Transverse colon (tissue), 4 donors: ENCODE measurements around the gene SCLY.

Source experiments
- POLR2A ChIP-seq: fragments of 450-650 bp; IDR thresholded peaks from one replicate; pipeline ENCODE4 v1.6.1; 2016; ENCODE audit warnings: antibody characterized with exemption, mild to moderate bottlenecking, moderate library complexity
- POLR2AphosphoS5 ChIP-seq, 3 donors: sonication (generic); formaldehyde crosslinking; IDR thresholded peaks; one replicate each; pipeline ENCODE4 v1.6.1; 2016; ENCODE audit warnings: antibody characterized with exemption in 3 of 3
- TF ChIP-seq, protein P1 (sequence below), 5 experiments: fragments of 200-600 bp in 3 of 5; fragments of 450-650 bp in 2 of 5; sonication (generic) in 3 of 5; IDR thresholded peaks; 1 replicate in 2 of 5; 2 replicates in 3 of 5; pipeline ENCODE4 v1.5.1; 2016 to 2017; ENCODE audit warnings: antibody characterized with exemption in 5 of 5, inconsistent platforms in 3 of 5, mild to moderate bottlenecking in 2 of 5, moderate library complexity in 1 of 5

- TF ChIP-seq, protein P1, sequence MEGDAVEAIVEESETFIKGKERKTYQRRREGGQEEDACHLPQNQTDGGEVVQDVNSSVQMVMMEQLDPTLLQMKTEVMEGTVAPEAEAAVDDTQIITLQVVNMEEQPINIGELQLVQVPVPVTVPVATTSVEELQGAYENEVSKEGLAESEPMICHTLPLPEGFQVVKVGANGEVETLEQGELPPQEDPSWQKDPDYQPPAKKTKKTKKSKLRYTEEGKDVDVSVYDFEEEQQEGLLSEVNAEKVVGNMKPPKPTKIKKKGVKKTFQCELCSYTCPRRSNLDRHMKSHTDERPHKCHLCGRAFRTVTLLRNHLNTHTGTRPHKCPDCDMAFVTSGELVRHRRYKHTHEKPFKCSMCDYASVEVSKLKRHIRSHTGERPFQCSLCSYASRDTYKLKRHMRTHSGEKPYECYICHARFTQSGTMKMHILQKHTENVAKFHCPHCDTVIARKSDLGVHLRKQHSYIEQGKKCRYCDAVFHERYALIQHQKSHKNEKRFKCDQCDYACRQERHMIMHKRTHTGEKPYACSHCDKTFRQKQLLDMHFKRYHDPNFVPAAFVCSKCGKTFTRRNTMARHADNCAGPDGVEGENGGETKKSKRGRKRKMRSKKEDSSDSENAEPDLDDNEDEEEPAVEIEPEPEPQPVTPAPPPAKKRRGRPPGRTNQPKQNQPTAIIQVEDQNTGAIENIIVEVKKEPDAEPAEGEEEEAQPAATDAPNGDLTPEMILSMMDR (IDR thresholded peaks at IDR 0.05) = no peak
- TF ChIP-seq POLR2A (no peak), POLR2AphosphoS5 (IDR thresholded peaks at IDR 0.05) (no peak)
Measured at GRCh38 chr2:238043851-238044250, 16.9 kb upstream of the SCLY start.
